ENCODE data around the gene CPEB1.
"Not testable (repeated sequence)": the region's sequence is repeated elsewhere in the genome, so short reads cannot be mapped to it uniquely, and the experiment has no call there.

CPEB1 gene

GRCh38 chr15:82513587-82513986, 133.6 kb downstream of the CPEB1 start:
- not testable (repeated sequence) for DNase-seq (ENCODE audit: low read depth in 2 of 2)

DNA sequence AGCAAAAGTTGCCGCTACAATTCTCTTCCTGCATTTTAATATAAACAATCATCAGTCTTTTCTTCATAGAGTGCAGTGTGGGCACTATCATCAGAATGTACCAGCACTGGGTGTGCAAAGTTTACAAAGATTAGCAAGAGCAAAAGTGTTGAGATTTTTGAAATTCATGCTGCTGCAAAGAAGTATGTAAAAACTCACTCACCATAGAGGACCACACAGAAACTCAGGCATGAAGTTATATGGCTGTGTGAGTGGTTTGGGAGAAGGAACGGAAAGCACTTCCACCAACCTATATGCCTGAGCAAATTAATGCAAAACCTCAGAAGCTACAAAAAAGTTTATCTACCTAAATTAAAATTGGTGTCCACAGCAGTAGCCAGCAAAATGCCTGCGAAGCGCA, 139.5 kb downstream of the CPEB1 start:
- not testable (repeated sequence) for DNase-seq (ENCODE audit: low read depth in 2 of 2)

DNA sequence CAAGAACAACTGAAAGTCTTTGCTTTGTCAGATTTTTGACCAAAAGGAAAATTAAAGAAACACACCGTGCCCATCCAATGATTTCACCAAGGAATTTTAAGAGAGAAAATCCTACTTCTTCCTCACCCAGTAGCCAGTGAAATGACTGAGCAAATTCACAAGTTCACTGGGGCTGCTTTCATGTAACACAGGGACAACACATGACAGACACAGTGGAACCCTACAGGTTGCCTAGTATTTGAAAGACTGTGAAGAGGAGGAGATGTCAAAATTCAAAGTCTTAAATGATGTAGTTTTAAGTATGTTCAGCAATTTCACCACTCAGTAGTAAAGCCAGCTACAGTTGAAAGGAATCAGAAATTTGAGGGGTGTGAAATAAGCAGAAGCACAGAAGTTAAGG, 140.1 kb downstream of the CPEB1 start:
- not testable (repeated sequence) for DNase-seq (ENCODE audit: low read depth in 2 of 2)

DNA sequence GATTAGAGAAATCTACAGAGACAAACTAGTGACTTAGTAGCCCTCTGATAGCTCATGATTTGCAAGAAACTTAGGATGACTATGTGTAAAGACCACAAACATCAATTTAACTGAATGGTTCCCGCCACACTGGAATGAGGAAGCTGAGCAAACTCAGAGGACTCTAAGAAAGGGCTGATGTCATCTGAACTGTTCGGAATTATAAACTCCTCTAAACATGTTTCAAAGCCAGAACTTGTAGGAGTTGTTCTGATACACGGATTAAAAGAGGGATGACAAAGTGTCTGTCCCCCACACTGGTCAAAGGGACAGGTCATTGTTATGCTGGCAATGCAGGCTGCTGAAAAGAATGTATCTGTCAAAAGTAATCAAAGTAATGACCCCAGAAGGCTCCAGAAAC, 141.3 kb downstream of the CPEB1 start:
- DNase-seq (ENCODE audit: low read depth in 2 of 2) = not testable (repeated sequence)

DNA sequence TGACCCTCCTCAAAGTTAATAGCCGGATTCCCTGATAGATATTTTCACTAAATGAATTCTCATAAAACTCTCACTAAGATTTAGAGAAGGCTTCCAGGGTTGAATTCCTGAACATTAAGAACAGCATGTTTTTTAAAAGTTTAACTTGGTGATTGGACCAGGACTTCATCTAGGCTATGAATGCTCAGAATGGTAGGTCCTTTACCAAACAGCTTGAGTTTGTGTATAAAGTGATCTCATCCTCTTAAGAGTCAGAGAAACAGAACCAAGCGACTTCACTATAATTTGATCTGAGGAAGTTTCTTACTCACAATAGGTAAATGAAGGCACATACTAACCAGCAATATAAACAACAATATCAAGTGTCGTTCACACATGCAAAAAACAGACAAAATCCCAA, 143.1 kb downstream of the CPEB1 start:
- DNase-seq (ENCODE audit: low read depth in 2 of 2) = not testable (repeated sequence)

DNA sequence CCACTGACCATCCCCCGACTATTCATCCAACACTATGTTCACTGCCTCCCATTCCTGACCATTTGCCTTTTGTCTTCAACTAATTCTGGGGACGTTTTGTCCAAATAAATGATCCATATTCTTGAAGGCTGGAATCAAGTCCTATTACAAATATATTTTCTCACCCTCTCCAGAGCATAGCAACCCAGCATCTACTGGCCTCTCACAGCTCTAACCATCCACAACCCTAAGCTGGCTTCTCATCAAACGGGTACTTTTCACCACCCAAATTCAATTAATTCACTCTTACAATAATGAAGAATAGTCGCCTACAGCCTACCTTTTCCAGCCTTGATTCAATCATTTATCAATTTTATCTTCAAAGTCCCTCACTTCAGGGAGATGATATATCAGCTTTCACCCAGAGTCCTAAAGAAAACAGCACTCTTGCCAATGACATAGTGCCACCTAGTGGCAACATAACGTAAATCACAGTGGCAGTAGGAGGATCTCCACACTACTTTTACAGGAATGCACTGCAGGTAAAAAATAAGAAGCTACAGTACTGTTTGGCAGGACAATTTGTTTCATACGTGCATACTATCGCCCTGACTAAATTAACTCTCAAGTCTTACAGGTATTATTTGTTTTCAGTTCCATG, 144.3 kb downstream of the CPEB1 start:
- not testable (repeated sequence) for DNase-seq (ENCODE audit: low read depth in 2 of 2)

- DNase-seq (ENCODE audit: low read depth in 2 of 2) = not testable (repeated sequence)
These were observed 146.4 kb downstream of the CPEB1 start for GRCh38 chr15:82500772-82501171.

- not testable (repeated sequence) for DNase-seq (ENCODE audit: low read depth in 2 of 2)
These were observed 149.2 kb downstream of the CPEB1 start for GRCh38 chr15:82497978-82498377.
